WI38 (cell line): Measurements from ENCODE around the gene NISCH.

ENCODE experiments used
- H3K4me3 ChIP-seq: 2 replicates; pipeline ENCODE4 v1.5.1; 2011; ENCODE audit warnings: low read depth, mild to moderate bottlenecking, control low read depth, low read length
- CTCF ChIP-seq: IDR thresholded peaks from 2 replicates; pipeline ENCODE4 v1.5.1; 2012; ENCODE audit warnings: low read depth, mild to moderate bottlenecking, control low read depth, low read length

Gene NISCH

GRCh38 chr3:52489453-52489852 lies 34.0 kb downstream of the NISCH start:
- no peak for TF ChIP-seq CTCF
- H3K4me3 ChIP-seq, result no peak overlapping the region

- no peak for TF ChIP-seq CTCF
- H3K4me3 ChIP-seq, result no peak overlapping the region
Measured at GRCh38 chr3:52490035-52490938, 34.9 kb downstream of the NISCH start.

- H3K4me3 ChIP-seq, result no peak overlapping the region
- TF ChIP-seq CTCF, result no peak
Measured at GRCh38 chr3:52490939-52491526, 35.6 kb downstream of the NISCH start.

GRCh38 chr3:52492059-52492458 lies 36.7 kb downstream of the NISCH start:
- TF ChIP-seq CTCF, result no peak
- H3K4me3 ChIP-seq, result no peak overlapping the region

GRCh38 chr3:52493232-52494017 lies 38.0 kb downstream of the NISCH start:
- H3K4me3 ChIP-seq, result no peak overlapping the region
- TF ChIP-seq CTCF, result no peak

GRCh38 chr3:52494445-52494844 lies 39.0 kb downstream of the NISCH start:
- no peak overlapping the region for H3K4me3 ChIP-seq

More at GRCh38 chr3:52494445-52494844, 39.0 kb downstream of the NISCH start:
- no peak for TF ChIP-seq CTCF
